ENCODE data around the gene FSIP1. TPM values are rescaled to one million over a fixed set of nuclear protein-coding genes. Genes with fewer than 3 reads are reported as not detected.

The FSIP1 gene
- polyA plus RNA-seq, 1 experiment: 0.22 TPM

GRCh38 chr15:39575180-39575579, 207.5 kb downstream of the FSIP1 start:
- POLR2A ChIA-PET: no interaction called here
- no peaks in the 10 kb centered on the region for H3K36me3 ChIP-seq (ENCODE audit: control insufficient read depth, insufficient read depth, low read length)
- CTCF ChIA-PET: no interaction called here
- H3K4me3 ChIP-seq (ENCODE audit: low read depth, low read length): no peak overlapping the region
- no peak for TF ChIP-seq CTCF (IDR thresholded peaks at IDR 0.05; ENCODE audit: insufficient read depth, low read depth, low read length)
- no peak for DNase-seq (ENCODE audit: low read depth)
- H3K27me3 ChIP-seq (ENCODE audit: control insufficient read depth, insufficient read depth, low read length): no peaks in the 10 kb centered on the region

DNA sequence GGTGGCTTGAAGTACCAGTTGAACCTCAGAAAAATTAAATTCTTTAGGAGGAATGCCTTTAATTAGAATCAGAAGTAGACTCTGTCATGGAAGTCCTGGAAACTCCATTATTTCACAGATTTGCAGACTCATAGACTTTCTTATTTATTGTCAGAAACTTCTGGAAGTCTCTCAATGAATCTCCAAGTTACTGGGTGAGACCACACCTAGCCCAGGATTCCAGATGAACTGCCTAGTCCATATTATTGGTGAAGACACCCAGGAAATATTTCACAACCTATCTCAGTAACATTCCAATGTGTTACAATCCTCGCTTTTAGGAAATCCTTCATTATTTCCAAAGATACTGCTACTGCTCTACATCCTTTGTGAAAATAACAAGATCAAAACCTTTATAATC, 208.2 kb downstream of the FSIP1 start:
- POLR2A ChIA-PET: no interaction called here
- Histone ChIP-seq H3K36me3 (ENCODE audit: control insufficient read depth, insufficient read depth, low read length) (no peaks in the 10 kb centered on the region), H3K4me3 (ENCODE audit: low read depth, low read length) (no peak overlapping the region), H3K27me3 (ENCODE audit: control insufficient read depth, insufficient read depth, low read length) (no peaks in the 10 kb centered on the region)
- CTCF ChIA-PET: interaction anchor here (1.0 kb wide), 1 partner anchor 15 kb away, joined by 3 read pairs; no protein-coding TSS in a partner anchor
- no peak for TF ChIP-seq CTCF (IDR thresholded peaks at IDR 0.05; ENCODE audit: insufficient read depth, low read depth, low read length)
- peak; percentile 19 for DNase-seq (ENCODE audit: low read depth)

GRCh38 chr15:39573844-39574243, 208.8 kb downstream of the FSIP1 start:
- ChIA-PET CTCF (interaction anchor here (1.0 kb wide), 1 partner anchor 14 kb away, joined by 3 read pairs; no protein-coding TSS in a partner anchor), POLR2A (interaction anchor here (0.6 to 0.7 kb wide), 2 partner anchors 101 to 139 kb away, joined by 4 to 5 read pairs; no protein-coding TSS in a partner anchor)
- TF ChIP-seq CTCF (IDR thresholded peaks at IDR 0.05; ENCODE audit: insufficient read depth, low read depth, low read length): no peak
- Histone ChIP-seq H3K4me3 (ENCODE audit: low read depth, low read length) (no peak overlapping the region), H3K36me3 (ENCODE audit: control insufficient read depth, insufficient read depth, low read length) (no peaks in the 10 kb centered on the region), H3K27me3 (ENCODE audit: control insufficient read depth, insufficient read depth, low read length) (no peaks in the 10 kb centered on the region)
- DNase-seq (ENCODE audit: low read depth): peak; percentile 51

DNA sequence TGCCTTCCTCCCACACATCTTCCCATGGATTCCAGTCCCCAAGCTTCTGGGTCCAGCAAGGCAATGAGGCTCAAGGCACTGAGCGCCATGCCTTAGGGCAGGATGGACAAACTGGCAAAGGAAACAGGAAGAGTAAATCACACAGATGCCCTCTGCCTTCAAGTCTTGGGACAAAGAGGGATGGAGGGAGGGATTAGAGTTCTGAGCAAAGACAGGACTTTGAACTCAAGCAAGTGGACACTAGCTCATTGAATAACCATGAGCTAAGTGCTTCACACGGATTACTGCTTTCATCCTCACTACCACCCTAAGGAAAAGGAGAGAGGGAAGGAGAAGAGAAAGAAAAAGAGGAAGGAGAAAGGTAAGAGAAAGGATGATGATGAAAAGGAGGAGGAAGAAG, 209.4 kb downstream of the FSIP1 start:
- CTCF ChIA-PET: interaction anchor here (0.6 kb wide), 1 partner anchor 258 kb away, joined by 3 read pairs; no protein-coding TSS in a partner anchor
- Histone ChIP-seq H3K4me3 (ENCODE audit: low read depth, low read length) (no peak overlapping the region), H3K27me3 (ENCODE audit: control insufficient read depth, insufficient read depth, low read length) (no peaks in the 10 kb centered on the region), H3K36me3 (ENCODE audit: control insufficient read depth, insufficient read depth, low read length) (no peaks in the 10 kb centered on the region)
- no peak for DNase-seq (ENCODE audit: low read depth)
- TF ChIP-seq CTCF (IDR thresholded peaks at IDR 0.05; ENCODE audit: insufficient read depth, low read depth, low read length): no peak
- POLR2A ChIA-PET: interaction anchor here (0.8 kb wide), 1 partner anchor 209 kb away, joined by 3 read pairs; no protein-coding TSS in a partner anchor

DNA sequence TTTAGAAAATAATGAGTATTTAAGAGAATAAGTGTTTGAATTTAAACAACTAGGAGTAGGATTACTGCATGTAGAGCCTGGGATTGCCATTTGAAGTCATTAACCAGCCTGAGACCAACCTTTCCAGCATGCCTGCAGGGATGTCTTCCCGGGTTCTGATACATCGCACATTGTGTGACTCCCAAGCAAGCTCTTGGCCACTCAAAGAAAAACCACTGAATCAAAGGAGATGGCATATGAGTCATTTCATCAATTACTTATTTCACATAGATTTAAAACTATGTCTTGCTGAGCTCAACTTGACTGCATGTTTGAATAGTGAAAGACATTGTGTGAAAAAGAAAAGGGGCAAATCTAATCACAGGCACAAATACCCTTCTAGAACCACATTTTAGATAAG, 216.8 kb downstream of the FSIP1 start:
- no peak for TF ChIP-seq CTCF (IDR thresholded peaks at IDR 0.05; ENCODE audit: insufficient read depth, low read depth, low read length)
- Histone ChIP-seq H3K36me3 (ENCODE audit: control insufficient read depth, insufficient read depth, low read length) (no peaks in the 10 kb centered on the region), H3K27me3 (ENCODE audit: control insufficient read depth, insufficient read depth, low read length) (no peaks in the 10 kb centered on the region), H3K4me3 (ENCODE audit: low read depth, low read length) (no peak overlapping the region)
- POLR2A ChIA-PET: no interaction called here
- DNase-seq (ENCODE audit: low read depth): no peak
- CTCF ChIA-PET: no interaction called here

All from BJ (cell line).